IMR-90 (cell line): ENCODE results near the gene TECTA. TPM values are rescaled to one million over a fixed set of nuclear protein-coding genes. Genes with fewer than 3 reads are reported as not detected.

Experiments used
- ATAC-seq: fragments of 200-7000 bp; cut with Tn5 transposase; 2 replicates; pipeline ENCODE4 v1.9.1; 2020; ENCODE audit warnings: low read depth, mild to moderate bottlenecking, moderate library complexity
- BruUV-seq: library from RNA; stranded (reverse); fragments of 400-500 nt; replicated peaks from 2 replicates; lab custom pipeline; 2021; lab: Mats Ljungman, UMichigan
- CTCF ChIA-PET: fragments of 300-600 bp; formaldehyde crosslinking; extraction: SDS; loops from one replicate; lab custom pipeline; 2021; ENCODE audit warnings: antibody characterized with exemption; lab: Yijun Ruan, JAX
- POLR2A ChIA-PET: fragments of 300-600 bp; sonication (Branson Sonifier 250); formaldehyde crosslinking; loops from one replicate; lab custom pipeline; 2022; ENCODE audit warnings: antibody characterized with exemption; ENCODE audit not compliant: unreplicated experiment; lab: Charles Lee
- DNase-seq: peaks from one replicate; pipeline ENCODE4 v3.0.0; 2013
- H2AFZ ChIP-seq: replicated peaks from 2 replicates; pipeline ENCODE3; 2013; ENCODE audit warnings: low read length, mild to moderate bottlenecking; ENCODE audit not compliant: poor library complexity
- H2AK5ac ChIP-seq: 2 replicates; pipeline ENCODE4 v1.6.1; 2013; ENCODE audit warnings: low read depth, low read length, inconsistent platforms
- H2AK9ac ChIP-seq: replicated peaks from 2 replicates; pipeline ENCODE3; 2013; ENCODE audit warnings: mild to moderate bottlenecking, low read depth, low read length, moderate library complexity; ENCODE audit not compliant: poor library complexity
- H2BK120ac ChIP-seq: 2 replicates; pipeline ENCODE4 v1.6.1; 2013; ENCODE audit warnings: low read depth, low read length, inconsistent platforms
- H2BK15ac ChIP-seq: 3 replicates; pipeline ENCODE4 v1.6.1; 2013; ENCODE audit warnings: low read depth, low read length, inconsistent platforms
- H2BK20ac ChIP-seq: 2 replicates; pipeline ENCODE4 v1.6.1; 2013; ENCODE audit warnings: low read depth, mild to moderate bottlenecking, inconsistent platforms, low read length, moderate library complexity
- H2BK5ac ChIP-seq: 2 replicates; pipeline ENCODE4 v1.6.1; 2013; ENCODE audit warnings: mild to moderate bottlenecking, low read depth, low read length, inconsistent platforms; ENCODE audit not compliant: poor library complexity, severe bottlenecking
- H3K14ac ChIP-seq: replicated peaks from 2 replicates; pipeline ENCODE4 v1.6.1; 2013; ENCODE audit warnings: low read depth, low read length, inconsistent platforms
- H3K18ac ChIP-seq: 2 replicates; pipeline ENCODE4 v1.6.1; 2013; ENCODE audit warnings: low read depth, low read length, control low read depth
- H3K23ac ChIP-seq: 2 replicates; pipeline ENCODE4 v1.6.1; 2013; ENCODE audit warnings: low read depth, low read length, inconsistent platforms
- H3K27ac ChIP-seq: 2 replicates; pipeline ENCODE4 v1.5.1; 2013; ENCODE audit warnings: mild to moderate bottlenecking, control low read depth, low read length; ENCODE audit not compliant: insufficient read depth
- H3K27me3 ChIP-seq: 2 replicates; pipeline ENCODE4 v1.6.1; 2013; ENCODE audit warnings: low read length; ENCODE audit not compliant: control insufficient read depth, insufficient read depth
- H3K36me3 ChIP-seq: 2 replicates; pipeline ENCODE4 v1.6.1; 2013; ENCODE audit warnings: low read length, mixed read lengths; ENCODE audit not compliant: control insufficient read depth, insufficient read depth
- H3K4ac ChIP-seq: 2 replicates; pipeline ENCODE4 v1.6.1; 2013; ENCODE audit warnings: low read depth, low read length, inconsistent platforms
- H3K4me1 ChIP-seq: 2 replicates; pipeline ENCODE4 v1.6.1; 2013; ENCODE audit warnings: low read length, mixed read lengths; ENCODE audit not compliant: control insufficient read depth, insufficient read depth
- H3K4me2 ChIP-seq: 2 replicates; pipeline ENCODE4 v1.6.1; 2013; ENCODE audit warnings: low read depth, mild to moderate bottlenecking, control low read depth, low read length, moderate library complexity
- H3K4me3 ChIP-seq: 2 replicates; pipeline ENCODE4 v1.5.1; 2013; ENCODE audit warnings: low read depth, mild to moderate bottlenecking, control low read depth, low read length, moderate library complexity; ENCODE audit not compliant: insufficient read depth
- H3K56ac ChIP-seq: 2 replicates; pipeline ENCODE4 v1.6.1; 2013; ENCODE audit warnings: low read length, inconsistent platforms; ENCODE audit not compliant: insufficient read depth; ENCODE audit errors: extremely low read depth
- H3K79me1 ChIP-seq, 2 experiments: 2 replicates each; pipeline ENCODE4 v1.6.1; 2013; ENCODE audit warnings: low read length in 2 of 2, inconsistent platforms in 1 of 2, low read depth in 1 of 2
- H3K9ac ChIP-seq: 2 replicates; pipeline ENCODE4 v1.6.1; 2013; ENCODE audit warnings: low read depth, low read length, control low read depth
- H3K9me1 ChIP-seq: 2 replicates; pipeline ENCODE4 v1.6.1; 2013; ENCODE audit warnings: low read length, inconsistent platforms; ENCODE audit not compliant: insufficient read depth
- H3K9me3 ChIP-seq: 2 replicates; pipeline ENCODE4 v1.6.1; 2013; ENCODE audit warnings: low read length; ENCODE audit not compliant: control insufficient read depth, insufficient read depth
- H4K20me1 ChIP-seq: 2 replicates; pipeline ENCODE4 v1.6.1; 2013; ENCODE audit warnings: low read length, inconsistent platforms; ENCODE audit not compliant: insufficient read depth
- H4K5ac ChIP-seq: 2 replicates; pipeline ENCODE4 v1.6.1; 2013; ENCODE audit warnings: mild to moderate bottlenecking, low read depth, low read length, control low read depth
- H4K8ac ChIP-seq, 2 experiments: 2 replicates each; pipeline ENCODE4 v1.6.1; 2013; ENCODE audit warnings: low read depth in 2 of 2, low read length in 2 of 2, control low read depth in 1 of 2, inconsistent platforms in 1 of 2
- H4K91ac ChIP-seq: 2 replicates; pipeline ENCODE4 v1.6.1; 2013; ENCODE audit warnings: low read depth, low read length, inconsistent platforms; ENCODE audit not compliant: insufficient read depth
- BHLHE40 ChIP-seq: fragments of 150-350 bp; IDR thresholded peaks from 2 replicates; pipeline ENCODE4 v1.6.1; 2016; ENCODE audit warnings: mild to moderate bottlenecking, low read depth, low read length
- CEBPB ChIP-seq: IDR thresholded peaks from 2 replicates; pipeline ENCODE4 v1.6.1; 2012; ENCODE audit warnings: low read depth, low read length, improper control_type of control experiment
- CHD1 ChIP-seq: IDR thresholded peaks from 2 replicates; pipeline ENCODE4 v1.6.1; 2012; ENCODE audit warnings: low read depth, low read length, improper control_type of control experiment
- CTCF ChIP-seq: conservative IDR thresholded peaks from 2 replicates; pipeline ENCODE4 v1.5.1; 2012; ENCODE audit warnings: mild to moderate bottlenecking, low read depth, low read length, improper control_type of control experiment
- ELK1 ChIP-seq: fragments of 150-350 bp; IDR thresholded peaks from 2 replicates; pipeline ENCODE4 v1.6.1; 2016; ENCODE audit warnings: low read depth, mild to moderate bottlenecking, low read length, moderate library complexity, borderline replicate concordance
- FOS ChIP-seq: fragments of 150-350 bp; IDR thresholded peaks from 2 replicates; pipeline ENCODE4 v1.6.1; 2016; ENCODE audit warnings: low read depth, low read length
- MAFK ChIP-seq: IDR thresholded peaks from 2 replicates; pipeline ENCODE4 v1.6.1; 2012; ENCODE audit warnings: low read depth, low read length, improper control_type of control experiment
- MAZ ChIP-seq: IDR thresholded peaks from 2 replicates; pipeline ENCODE4 v1.6.1; 2012; ENCODE audit warnings: low read depth, mild to moderate bottlenecking, low read length, improper control_type of control experiment, moderate library complexity, borderline replicate concordance
- MXI1 ChIP-seq: IDR thresholded peaks from 2 replicates; pipeline ENCODE4 v1.6.1; 2012; ENCODE audit warnings: low read depth, mild to moderate bottlenecking, low read length, moderate library complexity, borderline replicate concordance
- NFE2L2 ChIP-seq: fragments of 150-350 bp; IDR thresholded peaks from 2 replicates; pipeline ENCODE4 v1.6.1; 2016; ENCODE audit warnings: low read depth, mild to moderate bottlenecking, low read length
- POLR2A ChIP-seq: IDR thresholded peaks from 2 replicates; pipeline ENCODE4 v1.6.1; 2012; ENCODE audit warnings: mild to moderate bottlenecking, low read depth, low read length
- RAD21 ChIP-seq: IDR thresholded peaks from 2 replicates; pipeline ENCODE4 v1.6.1; 2012; ENCODE audit warnings: low read length, improper control_type of control experiment
- RCOR1 ChIP-seq: IDR thresholded peaks from 2 replicates; pipeline ENCODE4 v1.6.1; 2012; ENCODE audit warnings: mild to moderate bottlenecking, low read length, improper control_type of control experiment; ENCODE audit not compliant: insufficient replicate concordance
- RFX5 ChIP-seq: IDR thresholded peaks from 2 replicates; pipeline ENCODE4 v1.8.0; 2012; ENCODE audit warnings: low read depth, mild to moderate bottlenecking, low read length, moderate library complexity
- SMC3 ChIP-seq: fragments of 150-350 bp; IDR thresholded peaks from 2 replicates; pipeline ENCODE4 v1.6.1; 2016; ENCODE audit warnings: low read depth, mild to moderate bottlenecking, antibody characterized with exemption, low read length, moderate library complexity
- USF2 ChIP-seq: fragments of 150-350 bp; IDR thresholded peaks from 2 replicates; pipeline ENCODE4 v1.6.1; 2017; ENCODE audit warnings: mild to moderate bottlenecking, antibody characterized with exemption, low read length, low read depth
- WGBS, 2 experiments: methylation state at CpG; one replicate each; pipeline versions ENCODE4 v1.1.5 to v1.1.7; 2013; ENCODE audit warnings: missing lambda C conversion rate in 2 of 2; ENCODE audit not compliant: insufficient read length in 1 of 2; ENCODE audit errors: extremely low coverage in 2 of 2; 5-methylcytosine and 5-hydroxymethylcytosine counted together
- dilution Hi-C: fragments of 300-500 bp; cut with HindIII; formaldehyde crosslinking; loops from one replicate; pipeline ENCODE4 v1.14.3; 2018; ENCODE audit warnings: low sequenced_read_pairs; ENCODE audit not compliant: unreplicated experiment
- in situ Hi-C: fragments of 300-500 bp; cut with MboI; formaldehyde crosslinking; loops from 3 replicates; pipeline ENCODE4 v1.14.3; 2019; ENCODE audit warnings: low sequenced_read_pairs, inconsistent platforms, mixed read lengths
- intact Hi-C: fragments of 100-400 bp; cut with micrococcal nuclease; formaldehyde crosslinking; loops from 2 replicates; pipeline ENCODE4 v1.10.0; 2022
- polyA plus RNA-seq, 3 experiments: library from polyadenylated mRNA; depleted of rRNA; stranded (reverse); fragments of >200 nt; gene quantifications; 2 replicates each; pipeline ENCODE4 v1.2.3, GENCODE V29; 2012; ENCODE audit warnings: low replicate concordance in 1 of 3
- total RNA-seq: library from RNA; depleted of rRNA; stranded (reverse); fragments of >200 nt; gene quantifications from 2 replicates; pipeline ENCODE4 v1.2.3, GENCODE V29; 2012

TECTA gene
- total and polyA plus RNA-seq, 2 of the 4 experiments (the other 2 are of a cell fraction) = 0.17 to 0.18 TPM

GRCh38 chr11:121089566-121089965 lies 11.5 kb upstream of the TECTA start:
- no peak overlapping the region for H2BK20ac ChIP-seq
- in situ Hi-C loops (no loop called here), intact Hi-C loops (no loop called here), dilution Hi-C loops (no loop called here)
- H3K18ac ChIP-seq = no peak overlapping the region
- H3K4me2 ChIP-seq = no peak overlapping the region
- peaks cover 3% of the 10 kb centered on the region for H3K36me3 ChIP-seq
- no peak for TF ChIP-seq USF2
- TF ChIP-seq CTCF = no peak
- no peak for TF ChIP-seq POLR2A
- no peak for TF ChIP-seq ELK1
- TF ChIP-seq RFX5 = no peak
- no peak for TF ChIP-seq MXI1
- TF ChIP-seq MAZ = no peak
- TF ChIP-seq NFE2L2 = no peak
- no peak for TF ChIP-seq RAD21
- TF ChIP-seq CHD1 = no peak
- TF ChIP-seq BHLHE40 = no peak
- TF ChIP-seq FOS = no peak
- TF ChIP-seq CEBPB = no peak
- TF ChIP-seq SMC3 = no peak
- no peak for TF ChIP-seq MAFK
- TF ChIP-seq RCOR1 = no peak
- no peak overlapping the region for H3K4ac ChIP-seq
- CTCF ChIA-PET = no interaction called here
- ATAC-seq (no peak), DNase-seq (no peak)
- H4K91ac ChIP-seq = no peak overlapping the region
- H2AK5ac ChIP-seq = no peak overlapping the region
- no peaks in the 10 kb centered on the region; the same call in 1 of the 2 replicates for H3K9me1 ChIP-seq
- no peak overlapping the region for H3K14ac ChIP-seq
- H3K9ac ChIP-seq = no peak overlapping the region
- H3K27ac ChIP-seq = no peak overlapping the region
- H3K56ac ChIP-seq = no peak overlapping the region
- H2AFZ ChIP-seq = no peak overlapping the region
- no peak overlapping the region for H4K5ac ChIP-seq
- H3K23ac ChIP-seq = no peak overlapping the region
- no peak overlapping the region for H3K4me3 ChIP-seq
- H3K4me1 ChIP-seq = no peaks in the 10 kb centered on the region
- POLR2A ChIA-PET = no interaction called here
- H4K8ac ChIP-seq = no peak overlapping the region
- H3K27me3 ChIP-seq = no peaks in the 10 kb centered on the region
- H2BK15ac ChIP-seq = no peak overlapping the region
- no peaks in the 10 kb centered on the region for H3K9me3 ChIP-seq
- H2BK5ac ChIP-seq = no peak overlapping the region
- H2BK120ac ChIP-seq = no peak overlapping the region
- no CpG with 5 or more reads among the region's 1 CpG for WGBS, 2 experiments
- no peaks in the 10 kb centered on the region for H4K20me1 ChIP-seq
- BruUV-seq = TSS peak; percentile 38
- H3K79me1 ChIP-seq = no peaks in the 10 kb centered on the region
- H2AK9ac ChIP-seq = no peak overlapping the region
